ENCODE measurements around the gene ABCB1. TPM values are rescaled to one million over a fixed set of nuclear protein-coding genes. Genes with fewer than 3 reads are reported as not detected.
"Not testable (repeated sequence)": the region's sequence is repeated elsewhere in the genome, so short reads cannot be mapped to it uniquely, and the experiment has no call there.

The ABCB1 gene
- total and polyA plus RNA-seq, 2 donors (not counting 3 experiments of a cell fraction or from before 2014, with no cell fraction given) = 7.1 to 7.5 TPM

DNA sequence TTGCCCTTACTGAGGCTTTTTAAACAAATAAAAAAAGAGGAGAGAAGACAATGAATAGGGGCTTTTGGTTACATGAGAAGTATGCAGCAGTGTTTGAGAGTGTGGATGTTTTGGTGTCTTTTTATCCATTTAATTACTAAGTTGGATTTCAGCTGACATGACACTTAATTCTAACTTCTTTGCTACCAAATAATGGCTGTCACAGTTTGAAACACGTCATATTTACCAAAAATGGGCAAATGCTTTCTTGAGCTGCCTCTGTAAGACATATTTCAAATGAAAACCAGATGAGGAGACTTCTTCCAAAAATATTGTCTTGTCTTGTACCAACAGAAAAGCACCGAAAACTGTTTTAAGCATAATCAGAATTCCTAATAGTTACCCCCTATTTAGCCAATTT lies 129.2 kb downstream of the ABCB1 start:
- intact Hi-C loops (cut with micrococcal nuclease) = no loop called here
- Histone ChIP-seq H3K4me3 (replicated peaks in 1 of 3; ENCODE audit: insufficient read depth in 1 of 3, low read depth in 1 of 3, low read length in 3 of 3) (no peak overlapping the region), H3K4me1 (ENCODE audit: control insufficient read depth, extremely low read depth, insufficient read depth, low read length) (peaks cover 6% of the 10 kb centered on the region), H3K79me2 (ENCODE audit: control insufficient read depth, insufficient read depth, low read length) (no peaks in the 10 kb centered on the region), H3K9me1 (replicated peaks; ENCODE audit: control insufficient read depth, extremely low read depth, insufficient read depth, low read length) (no peaks in the 10 kb centered on the region), H3K9me3 (replicated peaks; ENCODE audit: control insufficient read depth, insufficient read depth, low read length) (no peaks in the 10 kb centered on the region), H3K36me3 (ENCODE audit: control insufficient read depth in 2 of 2, extremely low read depth in 1 of 2, insufficient read depth in 2 of 2, low read length in 2 of 2) (no peaks in the 10 kb centered on the region), H4K20me1 (replicated peaks; ENCODE audit: control insufficient read depth, extremely low read depth, insufficient read depth, low read length) (no peaks in the 10 kb centered on the region), H3K4me2 (ENCODE audit: insufficient read depth, low read length) (no peak overlapping the region), H3K9ac (replicated peaks; ENCODE audit: extremely low read depth, insufficient read depth, low read length) (no peak overlapping the region), H3K27me3 (ENCODE audit: control insufficient read depth in 2 of 2, insufficient read depth in 2 of 2, low read length in 2 of 2) (peaks cover 19 to 36% of the 10 kb centered on the region in 2 experiments), H3K27ac (ENCODE audit: insufficient read depth, low read depth, low read length) (no peak overlapping the region), H2AFZ (ENCODE audit: low read depth, low read length) (no peak overlapping the region)
- dilution Hi-C loops (cut with MboI; ENCODE audit: extremely low pct_ligation_motif_present, low sequenced_read_pairs) = no loop called here
- TF ChIP-seq MYC (IDR thresholded peaks at IDR 0.05; ENCODE audit: low read depth, low read length) (no peak), FOS (IDR thresholded peaks at IDR 0.05; ENCODE audit: borderline replicate concordance, insufficient read depth, low read length) (no peak), POLR2A (IDR thresholded peaks at IDR 0.05; ENCODE audit: low read depth, low read length) (no peak), GATA2 (IDR thresholded peaks at IDR 0.05; ENCODE audit: insufficient read depth, insufficient read length, low read depth, low read length) (no peak), JUN (IDR thresholded peaks at IDR 0.05; ENCODE audit: borderline replicate concordance, insufficient read depth, insufficient read length, low read depth) (no peak), EZH2 (IDR thresholded peaks at IDR 0.05; ENCODE audit: borderline replicate concordance, low read depth, low read length, severe bottlenecking) (no peak), POLR2AphosphoS5 (IDR thresholded peaks at IDR 0.05; ENCODE audit: insufficient read depth, low read depth, low read length) (no peak)
- TF ChIP-seq, protein P1, sequence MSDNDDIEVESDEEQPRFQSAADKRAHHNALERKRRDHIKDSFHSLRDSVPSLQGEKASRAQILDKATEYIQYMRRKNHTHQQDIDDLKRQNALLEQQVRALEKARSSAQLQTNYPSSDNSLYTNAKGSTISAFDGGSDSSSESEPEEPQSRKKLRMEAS (IDR thresholded peaks at IDR 0.05; ENCODE audit: insufficient read depth, insufficient read length) = no peak
- TF ChIP-seq, protein P2, sequence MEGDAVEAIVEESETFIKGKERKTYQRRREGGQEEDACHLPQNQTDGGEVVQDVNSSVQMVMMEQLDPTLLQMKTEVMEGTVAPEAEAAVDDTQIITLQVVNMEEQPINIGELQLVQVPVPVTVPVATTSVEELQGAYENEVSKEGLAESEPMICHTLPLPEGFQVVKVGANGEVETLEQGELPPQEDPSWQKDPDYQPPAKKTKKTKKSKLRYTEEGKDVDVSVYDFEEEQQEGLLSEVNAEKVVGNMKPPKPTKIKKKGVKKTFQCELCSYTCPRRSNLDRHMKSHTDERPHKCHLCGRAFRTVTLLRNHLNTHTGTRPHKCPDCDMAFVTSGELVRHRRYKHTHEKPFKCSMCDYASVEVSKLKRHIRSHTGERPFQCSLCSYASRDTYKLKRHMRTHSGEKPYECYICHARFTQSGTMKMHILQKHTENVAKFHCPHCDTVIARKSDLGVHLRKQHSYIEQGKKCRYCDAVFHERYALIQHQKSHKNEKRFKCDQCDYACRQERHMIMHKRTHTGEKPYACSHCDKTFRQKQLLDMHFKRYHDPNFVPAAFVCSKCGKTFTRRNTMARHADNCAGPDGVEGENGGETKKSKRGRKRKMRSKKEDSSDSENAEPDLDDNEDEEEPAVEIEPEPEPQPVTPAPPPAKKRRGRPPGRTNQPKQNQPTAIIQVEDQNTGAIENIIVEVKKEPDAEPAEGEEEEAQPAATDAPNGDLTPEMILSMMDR (IDR thresholded peaks at IDR 0.05; ENCODE audit: extremely low read depth in 1 of 2, insufficient read depth in 1 of 2, low read depth in 1 of 2, low read length in 2 of 2) = no peak
- no TSS peak for BruUV-seq (replicated peaks)
- ChIA-PET CTCF (interaction anchor here (1.5 kb wide), 1 partner anchor 35 kb away, joined by 4 read pairs; no protein-coding TSS in a partner anchor), POLR2A (no interaction called here)
- FAIRE-seq = no peak
- DNase-seq (ENCODE audit: low read depth, low spot score) = no peak

DNA sequence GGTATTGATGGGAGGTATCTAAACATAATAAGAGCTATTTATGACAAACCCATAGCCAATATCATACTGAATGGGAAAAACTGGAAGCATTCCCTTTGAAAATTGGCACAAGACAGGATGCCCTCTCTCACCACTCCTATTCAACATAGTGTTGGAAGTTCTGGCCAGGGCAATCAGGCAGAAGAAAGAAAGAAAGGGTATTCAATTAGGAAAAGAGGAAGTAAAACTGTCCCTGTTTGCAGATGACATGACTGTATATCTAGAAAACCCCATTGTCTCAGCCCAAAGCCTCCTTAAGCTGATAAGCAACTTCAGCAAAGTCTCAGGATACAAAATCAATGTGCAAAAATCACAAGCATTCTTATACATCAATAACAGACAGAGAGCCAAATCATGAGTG lies 131.5 kb downstream of the ABCB1 start:
- H3K4me1 ChIP-seq (ENCODE audit: control insufficient read depth, extremely low read depth, insufficient read depth, low read length); H3K36me3 ChIP-seq (ENCODE audit: control insufficient read depth in 2 of 2, extremely low read depth in 1 of 2, insufficient read depth in 2 of 2, low read length in 2 of 2); POLR2A ChIA-PET; dilution Hi-C loops (cut with MboI; ENCODE audit: extremely low pct_ligation_motif_present, low sequenced_read_pairs); BruUV-seq (replicated peaks); DNase-seq (ENCODE audit: low read depth, low spot score); H3K9me1 ChIP-seq (replicated peaks; ENCODE audit: control insufficient read depth, extremely low read depth, insufficient read depth, low read length); H3K9me3 ChIP-seq (replicated peaks; ENCODE audit: control insufficient read depth, insufficient read depth, low read length); H3K79me2 ChIP-seq (ENCODE audit: control insufficient read depth, insufficient read depth, low read length); H3K4me2 ChIP-seq (ENCODE audit: insufficient read depth, low read length); H3K27ac ChIP-seq (ENCODE audit: insufficient read depth, low read depth, low read length); intact Hi-C loops (cut with micrococcal nuclease); H3K9ac ChIP-seq (replicated peaks; ENCODE audit: extremely low read depth, insufficient read depth, low read length); CTCF ChIA-PET; H4K20me1 ChIP-seq (replicated peaks; ENCODE audit: control insufficient read depth, extremely low read depth, insufficient read depth, low read length); H2AFZ ChIP-seq (ENCODE audit: low read depth, low read length); H3K4me3 ChIP-seq (replicated peaks in 1 of 3; ENCODE audit: insufficient read depth in 1 of 3, low read depth in 1 of 3, low read length in 3 of 3); FAIRE-seq: not testable (repeated sequence)
- H3K27me3 ChIP-seq (ENCODE audit: control insufficient read depth in 2 of 2, insufficient read depth in 2 of 2, low read length in 2 of 2) = peaks cover 5 to 15% of the 10 kb centered on the region in 2 experiments

DNA sequence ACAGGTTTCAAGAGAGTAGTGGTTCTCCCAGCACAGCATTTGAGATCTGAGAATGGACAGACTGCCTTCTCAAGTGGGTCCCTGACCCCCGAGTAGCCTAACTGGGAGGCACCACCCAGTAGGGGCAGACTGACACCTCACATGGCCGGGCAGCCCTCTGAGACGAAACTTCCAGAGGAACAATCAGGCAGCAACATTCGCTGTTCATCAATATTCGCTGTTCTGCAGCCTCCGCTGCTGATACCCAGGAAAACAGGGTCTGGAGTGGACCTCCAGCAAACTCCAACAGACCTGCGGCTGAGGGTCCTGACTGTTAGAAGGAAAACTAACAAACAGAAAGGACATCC lies 135.2 kb downstream of the ABCB1 start:
- intact Hi-C loops (cut with micrococcal nuclease); H2AFZ ChIP-seq (ENCODE audit: low read depth, low read length); H3K27ac ChIP-seq (ENCODE audit: insufficient read depth, low read depth, low read length); H3K9ac ChIP-seq (replicated peaks; ENCODE audit: extremely low read depth, insufficient read depth, low read length); H3K4me3 ChIP-seq (replicated peaks in 1 of 3; ENCODE audit: insufficient read depth in 1 of 3, low read depth in 1 of 3, low read length in 3 of 3); FAIRE-seq; BruUV-seq (replicated peaks); H3K9me1 ChIP-seq (replicated peaks; ENCODE audit: control insufficient read depth, extremely low read depth, insufficient read depth, low read length); H3K36me3 ChIP-seq (ENCODE audit: control insufficient read depth in 2 of 2, extremely low read depth in 1 of 2, insufficient read depth in 2 of 2, low read length in 2 of 2); H4K20me1 ChIP-seq (replicated peaks; ENCODE audit: control insufficient read depth, extremely low read depth, insufficient read depth, low read length); DNase-seq (ENCODE audit: low read depth, low spot score); dilution Hi-C loops (cut with MboI; ENCODE audit: extremely low pct_ligation_motif_present, low sequenced_read_pairs); H3K27me3 ChIP-seq (ENCODE audit: control insufficient read depth in 2 of 2, insufficient read depth in 2 of 2, low read length in 2 of 2); POLR2A ChIA-PET; CTCF ChIA-PET; H3K4me2 ChIP-seq (ENCODE audit: insufficient read depth, low read length); H3K79me2 ChIP-seq (ENCODE audit: control insufficient read depth, insufficient read depth, low read length); H3K9me3 ChIP-seq (replicated peaks; ENCODE audit: control insufficient read depth, insufficient read depth, low read length); H3K4me1 ChIP-seq (ENCODE audit: control insufficient read depth, extremely low read depth, insufficient read depth, low read length): not testable (repeated sequence)
